Activated CD8-positive, alpha-beta memory T cell treated with anti-CD3 and anti-CD28 coated beads for 36 hours (primary cell): ENCODE results near the gene APOE. TPM values are rescaled to one million over a fixed set of nuclear protein-coding genes. Genes with fewer than 3 reads are reported as not detected.
"Not testable (repeated sequence)": the region's sequence is repeated elsewhere in the genome, so short reads cannot be mapped to it uniquely, and the experiment has no call there.

Experiments used
- CTCF ChIA-PET: fragments of 350-600 bp; sonication (Branson Sonifier 250); formaldehyde crosslinking; loops from one replicate; lab custom pipeline; 2021; ENCODE audit warnings: antibody characterized with exemption; lab: Charles Lee
- POLR2A ChIA-PET: fragments of 350-600 bp; sonication (Branson Sonifier 250); formaldehyde crosslinking; loops from one replicate; lab custom pipeline; 2021; ENCODE audit warnings: antibody characterized with exemption; lab: Charles Lee
- total RNA-seq, 2 experiments: library from RNA; stranded (reverse); gene quantifications; one replicate each; pipeline ENCODE4 v1.2.3, GENCODE V29; 2021

APOE gene
- total RNA-seq, 2 experiments from 2014 or later, result 0.32 to 0.34 TPM

DNA sequence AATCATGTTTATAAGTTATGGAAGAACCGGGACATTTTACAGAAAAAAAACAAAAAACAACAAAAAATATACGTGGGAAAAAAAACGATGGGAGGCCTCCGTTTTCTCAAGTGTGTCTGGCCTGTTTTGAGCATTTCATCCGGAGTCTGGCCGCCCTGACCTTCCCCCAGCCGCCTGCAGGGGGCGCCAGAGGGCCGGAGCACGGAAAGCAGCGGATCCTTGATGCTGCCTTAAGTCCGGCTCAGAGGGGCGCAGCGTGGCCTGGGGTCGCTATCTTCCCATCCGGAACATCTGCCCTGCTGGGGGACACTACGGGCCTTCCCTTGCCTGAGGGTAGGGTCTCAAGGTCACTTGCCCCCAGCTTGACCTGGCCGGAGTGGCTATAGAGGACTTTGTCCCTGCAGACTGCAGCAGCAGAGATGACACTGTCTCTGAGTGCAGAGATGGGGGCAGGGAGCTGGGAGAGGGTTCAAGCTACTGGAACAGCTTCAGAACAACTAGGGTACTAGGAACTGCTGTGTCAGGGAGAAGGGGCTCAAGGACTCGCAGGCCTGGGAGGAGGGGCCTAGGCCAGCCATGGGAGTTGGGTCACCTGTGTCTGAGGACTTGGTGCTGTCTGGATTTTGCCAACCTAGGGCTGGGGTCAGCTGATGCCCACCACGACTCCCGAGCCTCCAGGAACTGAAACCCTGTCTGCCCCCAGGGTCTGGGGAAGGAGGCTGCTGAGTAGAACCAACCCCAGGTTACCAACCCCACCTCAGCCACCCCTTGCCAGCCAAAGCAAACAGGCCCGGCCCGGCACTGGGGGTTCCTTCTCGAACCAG is 1.8 kb upstream of the APOE start:
- ChIA-PET CTCF (interaction anchor here (0.7 to 2.3 kb wide), 10 partner anchors 9 to 155 kb away, joined by 3 to 7 read pairs (median 5); no protein-coding TSS in a partner anchor), POLR2A (interaction anchor here (0.6 kb wide), 1 partner anchor 188 kb away, joined by 5 read pairs; no protein-coding TSS in a partner anchor)

DNA sequence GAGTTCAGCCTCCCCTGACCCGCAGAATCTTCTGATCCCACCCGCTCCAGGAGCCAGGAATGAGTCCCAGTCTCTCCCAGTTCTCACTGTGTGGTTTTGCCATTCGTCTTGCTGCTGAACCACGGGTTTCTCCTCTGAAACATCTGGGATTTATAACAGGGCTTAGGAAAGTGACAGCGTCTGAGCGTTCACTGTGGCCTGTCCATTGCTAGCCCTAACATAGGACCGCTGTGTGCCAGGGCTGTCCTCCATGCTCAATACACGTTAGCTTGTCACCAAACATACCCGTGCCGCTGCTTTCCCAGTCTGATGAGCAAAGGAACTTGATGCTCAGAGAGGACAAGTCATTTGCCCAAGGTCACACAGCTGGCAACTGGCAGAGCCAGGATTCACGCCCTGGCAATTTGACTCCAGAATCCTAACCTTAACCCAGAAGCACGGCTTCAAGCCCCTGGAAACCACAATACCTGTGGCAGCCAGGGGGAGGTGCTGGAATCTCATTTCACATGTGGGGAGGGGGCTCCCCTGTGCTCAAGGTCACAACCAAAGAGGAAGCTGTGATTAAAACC is 1.1 kb upstream of the APOE start:
- CTCF ChIA-PET, result interaction anchor here (0.7 to 2.3 kb wide), 11 partner anchors 8 to 154 kb away, joined by 3 to 8 read pairs (median 5); no protein-coding TSS in a partner anchor
- POLR2A ChIA-PET, result interaction anchor here (0.6 kb wide), 1 partner anchor 188 kb away, joined by 5 read pairs; no protein-coding TSS in a partner anchor

DNA sequence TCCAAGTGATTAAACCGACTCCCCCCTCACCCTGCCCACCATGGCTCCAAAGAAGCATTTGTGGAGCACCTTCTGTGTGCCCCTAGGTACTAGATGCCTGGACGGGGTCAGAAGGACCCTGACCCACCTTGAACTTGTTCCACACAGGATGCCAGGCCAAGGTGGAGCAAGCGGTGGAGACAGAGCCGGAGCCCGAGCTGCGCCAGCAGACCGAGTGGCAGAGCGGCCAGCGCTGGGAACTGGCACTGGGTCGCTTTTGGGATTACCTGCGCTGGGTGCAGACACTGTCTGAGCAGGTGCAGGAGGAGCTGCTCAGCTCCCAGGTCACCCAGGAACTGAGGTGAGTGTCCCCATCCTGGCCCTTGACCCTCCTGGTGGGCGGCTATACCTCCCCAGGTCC is 2.0 kb downstream of the APOE start:
- ChIA-PET POLR2A (no interaction called here), CTCF (no interaction called here)

DNA sequence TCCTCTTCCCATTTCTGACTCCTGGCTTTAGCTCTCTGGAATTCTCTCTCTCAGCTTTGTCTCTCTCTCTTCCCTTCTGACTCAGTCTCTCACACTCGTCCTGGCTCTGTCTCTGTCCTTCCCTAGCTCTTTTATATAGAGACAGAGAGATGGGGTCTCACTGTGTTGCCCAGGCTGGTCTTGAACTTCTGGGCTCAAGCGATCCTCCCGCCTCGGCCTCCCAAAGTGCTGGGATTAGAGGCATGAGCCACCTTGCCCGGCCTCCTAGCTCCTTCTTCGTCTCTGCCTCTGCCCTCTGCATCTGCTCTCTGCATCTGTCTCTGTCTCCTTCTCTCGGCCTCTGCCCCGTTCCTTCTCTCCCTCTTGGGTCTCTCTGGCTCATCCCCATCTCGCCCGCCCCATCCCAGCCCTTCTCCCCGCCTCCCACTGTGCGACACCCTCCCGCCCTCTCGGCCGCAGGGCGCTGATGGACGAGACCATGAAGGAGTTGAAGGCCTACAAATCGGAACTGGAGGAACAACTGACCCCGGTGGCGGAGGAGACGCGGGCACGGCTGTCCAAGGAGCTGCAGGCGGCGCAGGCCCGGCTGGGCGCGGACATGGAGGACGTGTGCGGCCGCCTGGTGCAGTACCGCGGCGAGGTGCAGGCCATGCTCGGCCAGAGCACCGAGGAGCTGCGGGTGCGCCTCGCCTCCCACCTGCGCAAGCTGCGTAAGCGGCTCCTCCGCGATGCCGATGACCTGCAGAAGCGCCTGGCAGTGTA is 2.7 kb downstream of the APOE start:
- ChIA-PET POLR2A (interaction anchor here (0.6 kb wide), 1 partner anchor 30 kb away, joined by 4 read pairs; no protein-coding TSS in a partner anchor), CTCF (no interaction called here)

DNA sequence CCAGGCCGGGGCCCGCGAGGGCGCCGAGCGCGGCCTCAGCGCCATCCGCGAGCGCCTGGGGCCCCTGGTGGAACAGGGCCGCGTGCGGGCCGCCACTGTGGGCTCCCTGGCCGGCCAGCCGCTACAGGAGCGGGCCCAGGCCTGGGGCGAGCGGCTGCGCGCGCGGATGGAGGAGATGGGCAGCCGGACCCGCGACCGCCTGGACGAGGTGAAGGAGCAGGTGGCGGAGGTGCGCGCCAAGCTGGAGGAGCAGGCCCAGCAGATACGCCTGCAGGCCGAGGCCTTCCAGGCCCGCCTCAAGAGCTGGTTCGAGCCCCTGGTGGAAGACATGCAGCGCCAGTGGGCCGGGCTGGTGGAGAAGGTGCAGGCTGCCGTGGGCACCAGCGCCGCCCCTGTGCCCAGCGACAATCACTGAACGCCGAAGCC is 3.3 kb downstream of the APOE start:
- CTCF ChIA-PET, result no interaction called here
- POLR2A ChIA-PET, result interaction anchor here (0.6 kb wide), 1 partner anchor 29 kb away, joined by 4 read pairs; no protein-coding TSS in a partner anchor

DNA sequence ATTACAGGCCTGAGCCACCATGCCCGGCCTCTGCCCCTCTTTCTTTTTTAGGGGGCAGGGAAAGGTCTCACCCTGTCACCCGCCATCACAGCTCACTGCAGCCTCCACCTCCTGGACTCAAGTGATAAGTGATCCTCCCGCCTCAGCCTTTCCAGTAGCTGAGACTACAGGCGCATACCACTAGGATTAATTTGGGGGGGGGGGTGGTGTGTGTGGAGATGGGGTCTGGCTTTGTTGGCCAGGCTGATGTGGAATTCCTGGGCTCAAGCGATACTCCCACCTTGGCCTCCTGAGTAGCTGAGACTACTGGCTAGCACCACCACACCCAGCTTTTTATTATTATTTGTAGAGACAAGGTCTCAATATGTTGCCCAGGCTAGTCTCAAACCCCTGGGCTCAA is 4.2 kb downstream of the APOE start:
- ChIA-PET POLR2A (no interaction called here), CTCF (interaction anchor here (0.6 kb wide), 1 partner anchor 71 kb away, joined by 4 read pairs; no protein-coding TSS in a partner anchor)

DNA sequence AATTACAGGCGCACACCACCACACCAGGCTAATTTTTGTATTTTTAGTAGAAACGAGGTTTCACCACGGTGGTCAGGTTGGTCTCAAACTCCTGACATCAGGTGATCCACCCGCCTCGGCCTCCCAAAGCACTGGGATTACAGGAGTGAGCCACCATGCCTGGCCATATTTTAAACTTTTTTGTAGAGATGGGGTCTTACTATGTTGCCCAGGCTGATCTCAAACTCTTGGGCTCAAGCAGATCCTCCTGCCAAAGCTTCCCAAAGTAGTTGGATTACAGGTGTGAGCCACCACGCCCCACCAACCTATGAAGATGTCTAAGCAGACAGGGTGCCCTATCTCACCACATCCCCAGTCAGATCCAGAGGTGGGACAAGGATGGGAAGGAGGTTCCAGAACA is 6.3 kb downstream of the APOE start:
- CTCF ChIA-PET, result interaction anchor here (1.4 kb wide), 1 partner anchor 10 kb away, joined by 5 read pairs; no protein-coding TSS in a partner anchor
- POLR2A ChIA-PET, result not testable (repeated sequence)

DNA sequence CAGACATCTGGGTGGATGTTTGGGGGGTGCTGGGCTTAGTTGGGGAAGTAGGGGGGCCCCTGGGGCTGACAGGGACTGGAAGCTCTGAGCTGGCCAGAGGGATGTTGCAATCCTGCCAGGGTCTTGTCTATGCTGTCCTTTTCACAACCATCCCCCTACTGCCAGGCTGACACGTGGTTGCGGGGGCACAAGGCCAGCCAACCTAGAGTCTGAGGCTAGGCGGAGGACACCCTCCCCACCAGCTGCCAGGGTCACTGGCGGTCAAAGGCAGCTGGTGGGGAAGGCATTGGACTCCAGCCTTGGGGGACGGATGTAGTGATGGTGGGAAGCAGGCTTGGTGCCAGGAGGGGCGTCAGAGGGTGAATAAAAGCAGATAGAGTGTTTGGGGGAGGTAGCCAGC is 7.3 kb downstream of the APOE start:
- CTCF ChIA-PET, result interaction anchor here (1.5 kb wide), 1 partner anchor 9 kb away, joined by 7 read pairs; no protein-coding TSS in a partner anchor
- POLR2A ChIA-PET, result no interaction called here

DNA sequence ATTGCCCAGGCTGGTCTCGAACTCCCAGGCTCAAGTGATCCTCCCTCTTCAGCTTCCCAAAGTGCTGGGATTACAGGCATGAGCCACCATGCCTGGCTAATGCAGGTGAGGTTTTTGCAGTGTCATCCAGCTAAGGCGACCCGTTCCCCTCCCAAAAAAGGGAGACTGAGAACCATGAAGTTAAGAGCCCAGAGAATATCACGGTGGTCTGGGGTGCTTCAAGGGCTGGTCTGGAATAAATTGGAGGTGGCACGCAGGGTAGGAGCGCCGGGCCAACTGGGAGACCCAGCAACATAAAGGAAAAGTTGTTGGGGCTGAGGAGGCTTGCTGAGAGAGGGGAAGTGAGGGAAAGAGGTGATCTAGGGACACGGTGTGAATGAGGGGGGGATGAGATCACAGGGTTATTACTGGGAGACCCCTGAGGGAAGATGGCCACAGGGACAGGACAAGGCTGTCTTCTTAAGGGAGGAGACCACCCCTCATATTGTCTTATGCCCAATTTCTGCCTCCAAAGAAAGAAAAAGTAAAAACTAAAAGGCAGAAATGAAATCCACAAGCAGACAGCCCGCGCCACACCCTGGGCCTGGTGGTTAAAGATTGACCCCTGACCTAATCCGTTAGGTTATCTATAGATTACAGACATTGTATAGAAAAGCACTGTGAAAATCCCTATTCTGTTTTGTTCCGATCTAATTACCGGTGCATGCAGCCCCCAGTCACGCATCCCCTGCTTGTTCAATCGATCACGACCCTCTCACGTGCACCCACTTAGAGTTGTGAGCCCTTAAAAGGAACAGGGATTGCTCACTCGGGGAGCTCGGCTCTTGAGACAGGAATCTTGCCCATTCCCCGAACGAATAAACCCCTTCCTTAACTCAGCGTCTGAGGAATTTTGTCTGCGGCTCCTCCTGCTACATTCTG is 8.2 kb downstream of the APOE start:
- POLR2A ChIA-PET, result not testable (repeated sequence)
- CTCF ChIA-PET, result interaction anchor here (1.5 kb wide), 1 partner anchor 10 kb away, joined by 7 read pairs; no protein-coding TSS in a partner anchor

DNA sequence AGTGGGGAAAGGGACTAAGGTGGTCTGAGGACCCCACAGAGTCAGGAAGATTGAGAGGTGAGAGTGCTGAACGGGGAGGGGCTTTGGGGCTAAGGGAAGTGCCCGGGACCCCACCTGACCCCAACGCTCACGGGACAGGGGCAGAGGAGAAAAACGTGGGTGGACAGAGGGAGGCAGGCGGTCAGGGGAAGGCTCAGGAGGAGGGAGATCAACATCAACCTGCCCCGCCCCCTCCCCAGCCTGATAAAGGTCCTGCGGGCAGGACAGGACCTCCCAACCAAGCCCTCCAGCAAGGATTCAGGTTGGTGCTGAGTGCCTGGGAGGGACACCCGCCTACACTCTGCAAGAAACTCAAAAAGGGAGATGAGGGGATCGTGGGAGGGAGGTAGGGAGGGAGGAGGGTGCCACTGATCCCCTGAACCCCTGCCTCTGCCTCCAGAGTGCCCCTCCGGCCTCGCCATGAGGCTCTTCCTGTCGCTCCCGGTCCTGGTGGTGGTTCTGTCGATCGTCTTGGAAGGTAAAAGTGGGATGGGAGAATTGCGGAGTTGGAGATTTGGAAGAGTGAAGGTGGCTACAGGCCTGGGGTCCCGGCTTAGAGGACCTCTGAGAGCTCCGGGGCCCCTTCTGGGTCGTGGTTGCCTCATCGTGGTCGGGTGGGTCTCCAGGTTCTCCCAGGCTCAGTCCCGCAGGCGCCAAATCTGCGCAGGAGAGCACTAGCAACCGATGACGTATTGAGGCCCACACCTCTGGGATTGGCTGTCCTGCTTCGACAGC is 9.0 kb downstream of the APOE start, which contains the start of gene APOC1:
APOC1 (plus strand) TSS at position 176 of the 774 bp plus-strand sequence; CDS start at position 460, 284 bp downstream.
- POLR2A ChIA-PET, result not testable (repeated sequence)
- CTCF ChIA-PET, result interaction anchor here (0.7 kb wide), 1 partner anchor 68 kb away, joined by 3 read pairs; no protein-coding TSS in a partner anchor

DNA sequence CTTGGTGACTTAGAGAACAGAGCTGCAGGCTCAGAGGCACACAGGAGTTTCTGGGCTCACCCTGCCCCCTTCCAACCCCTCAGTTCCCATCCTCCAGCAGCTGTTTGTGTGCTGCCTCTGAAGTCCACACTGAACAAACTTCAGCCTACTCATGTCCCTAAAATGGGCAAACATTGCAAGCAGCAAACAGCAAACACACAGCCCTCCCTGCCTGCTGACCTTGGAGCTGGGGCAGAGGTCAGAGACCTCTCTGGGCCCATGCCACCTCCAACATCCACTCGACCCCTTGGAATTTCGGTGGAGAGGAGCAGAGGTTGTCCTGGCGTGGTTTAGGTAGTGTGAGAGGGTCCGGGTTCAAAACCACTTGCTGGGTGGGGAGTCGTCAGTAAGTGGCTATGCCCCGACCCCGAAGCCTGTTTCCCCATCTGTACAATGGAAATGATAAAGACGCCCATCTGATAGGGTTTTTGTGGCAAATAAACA is 18.7 kb downstream of the APOE start:
- POLR2A ChIA-PET, result no interaction called here
- CTCF ChIA-PET, result no interaction called here

DNA sequence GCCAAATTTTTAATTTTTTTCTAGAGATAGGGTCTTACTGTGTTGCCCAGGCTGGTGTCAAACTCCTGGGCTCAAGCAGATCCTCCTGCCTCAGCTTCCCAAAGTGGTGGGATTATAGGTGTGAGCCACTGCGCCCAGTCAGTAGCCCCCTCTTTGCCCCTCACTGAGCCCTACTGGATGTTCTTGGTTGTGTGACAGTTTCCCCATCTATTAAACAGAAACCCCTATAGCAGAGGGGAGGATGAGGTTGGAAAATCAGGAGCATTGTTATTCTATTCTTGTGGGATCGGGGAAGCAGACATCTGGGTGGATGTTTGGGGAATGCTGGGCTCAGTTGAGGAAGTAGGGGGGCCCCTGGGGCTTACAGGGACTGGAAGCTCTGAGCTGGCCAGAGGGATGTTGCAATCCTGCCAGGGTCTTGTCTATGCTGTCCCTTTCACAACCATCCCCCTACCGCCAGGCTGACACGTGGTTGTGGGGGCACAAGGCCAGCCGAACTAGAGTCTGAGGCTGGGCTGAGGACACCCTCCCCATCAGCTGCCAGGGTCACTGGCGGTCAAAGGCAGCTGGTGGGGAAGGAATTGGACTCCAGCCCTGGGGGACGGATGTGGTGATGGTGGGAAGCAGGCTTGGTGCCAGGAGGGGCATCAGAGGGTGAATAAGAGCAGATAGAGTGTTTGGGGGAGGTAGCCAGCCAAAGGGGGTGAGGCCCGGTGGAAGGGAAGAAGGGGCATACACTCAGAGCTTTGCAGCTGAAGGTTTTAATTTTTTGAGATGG is 19.7 kb downstream of the APOE start:
- CTCF ChIA-PET, result no interaction called here

DNA sequence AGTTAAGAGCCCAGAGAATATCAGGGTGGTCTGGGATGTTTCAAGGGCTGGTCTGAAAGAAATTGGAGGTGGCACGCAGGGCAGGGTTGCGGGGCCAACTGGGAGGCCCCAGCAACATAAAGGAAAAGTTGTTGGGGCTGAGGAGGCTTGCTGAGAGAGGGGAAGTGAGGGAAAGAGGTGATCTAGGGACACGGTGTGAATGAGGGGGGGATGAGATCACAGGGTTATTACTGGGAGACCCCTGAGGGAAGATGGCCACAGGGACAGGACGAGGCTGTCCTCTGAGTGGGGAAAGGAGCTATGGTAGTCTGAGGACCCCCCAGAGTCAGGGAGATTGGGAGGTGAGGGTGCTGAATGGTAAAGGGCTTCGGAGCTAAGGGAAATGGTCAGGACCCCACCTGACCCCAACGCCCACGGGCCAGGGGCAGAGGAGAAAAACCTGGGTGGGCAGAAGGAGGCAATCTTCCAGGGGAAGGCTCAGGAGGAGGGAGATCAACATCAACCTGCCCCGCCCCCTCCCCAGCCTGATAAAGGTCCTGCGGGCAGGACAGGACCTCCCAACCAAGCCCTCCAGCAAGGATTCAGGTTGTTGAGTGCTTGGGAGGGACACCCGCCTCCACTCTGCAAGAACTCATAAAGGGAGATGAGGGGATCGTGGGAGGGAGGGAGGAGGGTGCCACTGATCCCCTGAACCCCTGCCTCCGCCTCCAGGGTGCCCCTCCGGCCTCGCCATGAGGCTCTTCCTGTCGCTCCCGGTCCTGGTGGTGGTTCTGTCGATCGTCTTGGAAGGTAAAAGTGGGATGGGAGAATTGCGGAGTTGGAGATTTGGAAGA is 20.9 kb downstream of the APOE start:
- CTCF ChIA-PET, POLR2A ChIA-PET: not testable (repeated sequence)

More for the DNA sequence above, 19.7 kb downstream of the APOE start:
- POLR2A ChIA-PET, result no interaction called here

DNA sequence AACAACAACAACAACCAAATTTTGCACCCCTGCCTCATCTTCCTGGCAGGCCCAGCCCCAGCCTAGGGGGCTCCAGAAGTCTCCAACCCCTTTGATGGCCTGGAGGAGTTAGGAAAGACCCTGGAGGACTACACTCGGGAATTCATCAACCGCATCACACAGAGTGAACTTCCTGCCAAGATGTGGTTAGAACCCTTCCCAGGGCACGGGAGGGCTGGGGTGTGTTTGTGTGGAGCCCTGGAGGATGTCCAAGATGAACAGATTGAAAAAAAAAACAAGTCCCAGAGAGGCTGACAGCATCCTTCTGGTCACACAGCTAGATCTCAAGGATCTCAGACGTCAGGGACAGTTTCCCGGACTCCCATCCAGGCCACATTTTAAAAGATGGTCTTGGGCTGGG is 22.1 kb downstream of the APOE start:
- ChIA-PET CTCF (no interaction called here), POLR2A (no interaction called here)

DNA sequence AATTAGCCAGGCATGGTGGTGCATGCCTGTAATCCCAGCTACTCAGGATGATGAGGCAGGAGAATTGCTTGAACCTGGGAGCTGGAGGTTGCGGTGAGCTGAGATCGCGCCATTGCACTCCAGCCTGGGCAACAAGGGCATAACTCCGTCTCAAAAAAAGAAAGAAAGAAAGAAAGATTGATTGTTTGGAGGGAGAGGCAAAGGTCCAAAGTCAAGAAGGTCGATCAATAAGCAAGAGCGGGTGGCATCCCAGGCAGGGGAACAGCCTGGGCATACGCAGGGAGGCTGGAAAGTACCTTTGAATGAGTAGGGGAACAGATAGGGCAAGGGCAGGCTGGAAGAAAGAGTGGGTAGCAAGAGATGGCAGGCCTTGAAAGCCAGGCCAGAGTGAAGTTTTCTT is 24.5 kb downstream of the APOE start:
- CTCF ChIA-PET, result no interaction called here
- POLR2A ChIA-PET, result no interaction called here

DNA sequence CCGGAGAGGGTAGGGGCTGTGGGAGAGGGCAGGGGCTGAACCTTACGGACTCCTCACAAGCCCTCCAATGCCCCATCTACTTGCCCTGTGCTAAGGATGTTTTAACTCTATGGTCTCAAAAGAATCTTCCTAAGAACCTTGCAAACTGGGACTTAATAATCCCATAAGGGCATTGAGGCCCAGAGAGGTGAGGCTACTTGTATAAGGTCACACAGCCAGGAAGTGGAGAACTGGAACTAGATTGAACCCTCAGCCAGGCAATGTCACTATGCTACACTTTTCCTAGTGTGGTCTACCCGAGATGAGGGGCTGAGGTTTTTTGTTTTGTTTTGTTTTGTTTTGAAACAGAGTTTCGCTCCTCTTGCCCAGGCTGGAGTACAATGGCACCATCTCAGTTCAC is 25.9 kb downstream of the APOE start:
- CTCF ChIA-PET, result no interaction called here
- POLR2A ChIA-PET, result no interaction called here
